HT1080 (cell line): ENCODE measurements around the gene PPT1. TPM values are rescaled to one million over a fixed set of nuclear protein-coding genes. Genes with fewer than 3 reads are reported as not detected.

ENCODE experiments used
- DNase-seq: peaks from one replicate; pipeline ENCODE4 v3.0.0-alpha.2; 2015; ENCODE audit warnings: low read depth
- total RNA-seq: library from RNA; depleted of rRNA; stranded (reverse); fragments of >200 nt; shearing (Covaris generic); gene quantifications from 2 replicates; pipeline ENCODE4 v1.2.3, GENCODE V29; 2014

PPT1 gene
- total RNA-seq, 1 experiment from 2014 or later: 89.1 TPM

DNA sequence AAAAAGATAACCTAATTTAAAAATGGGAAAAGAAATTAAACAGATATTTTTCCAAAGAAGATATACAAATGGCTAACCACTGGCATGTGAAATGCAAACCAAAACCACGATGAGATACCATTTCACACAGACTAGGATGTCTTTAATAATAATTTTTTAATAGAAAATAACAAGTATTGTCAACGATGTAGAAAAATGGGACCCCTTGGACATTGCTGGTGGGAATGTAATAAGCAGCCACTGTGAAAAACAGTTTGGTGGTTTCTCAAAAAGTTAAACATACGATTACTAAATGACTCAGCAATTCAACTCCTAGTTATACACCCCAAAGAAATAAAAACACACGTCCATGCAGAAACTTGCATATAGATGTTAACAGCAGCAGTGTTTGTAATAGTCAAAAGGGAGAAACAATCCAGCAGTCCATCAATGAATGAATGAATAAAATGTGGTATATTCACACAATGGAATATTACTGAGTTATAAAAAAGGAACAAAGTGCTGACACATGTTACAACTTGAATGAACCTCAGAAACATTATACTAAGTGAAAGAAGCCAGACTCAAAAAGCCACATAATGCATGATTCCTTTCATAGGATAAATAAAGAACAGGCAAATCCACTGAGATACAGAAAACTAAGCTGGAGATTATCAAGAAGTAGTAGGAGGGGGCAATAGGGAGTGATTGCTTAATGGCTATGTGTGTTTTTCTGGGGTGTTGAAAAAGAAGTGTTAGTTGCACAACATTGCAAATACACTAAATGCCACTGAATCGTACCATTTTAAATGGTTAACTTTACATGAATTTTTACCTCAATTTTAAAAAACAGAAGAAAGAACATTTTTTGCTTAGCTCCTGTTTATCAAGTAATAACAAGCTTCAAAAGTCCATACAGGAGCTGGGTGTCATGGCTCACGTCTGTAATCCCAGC is 4.1 kb downstream of the PPT1 start:
- DNase-seq: no peak

DNA sequence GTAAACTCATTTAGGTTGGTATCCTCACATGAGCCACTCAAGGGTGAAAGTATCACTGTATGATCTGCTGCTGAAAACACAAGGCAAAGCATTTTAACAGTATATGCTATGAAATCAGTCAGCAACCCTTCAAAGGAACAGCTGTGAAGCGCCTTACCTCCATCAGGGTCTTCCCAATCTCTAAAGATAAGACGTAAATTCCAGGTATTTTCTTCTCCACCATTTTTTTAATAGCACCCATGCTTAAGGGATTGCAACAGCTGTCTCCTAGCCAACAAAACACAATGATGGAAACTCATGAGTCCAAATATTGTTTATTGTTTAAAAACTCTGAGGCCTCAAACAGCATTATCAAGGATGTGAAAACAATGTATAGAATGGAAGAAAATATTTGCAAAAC is 4.8 kb downstream of the PPT1 start:
- DNase-seq: no peak

DNA sequence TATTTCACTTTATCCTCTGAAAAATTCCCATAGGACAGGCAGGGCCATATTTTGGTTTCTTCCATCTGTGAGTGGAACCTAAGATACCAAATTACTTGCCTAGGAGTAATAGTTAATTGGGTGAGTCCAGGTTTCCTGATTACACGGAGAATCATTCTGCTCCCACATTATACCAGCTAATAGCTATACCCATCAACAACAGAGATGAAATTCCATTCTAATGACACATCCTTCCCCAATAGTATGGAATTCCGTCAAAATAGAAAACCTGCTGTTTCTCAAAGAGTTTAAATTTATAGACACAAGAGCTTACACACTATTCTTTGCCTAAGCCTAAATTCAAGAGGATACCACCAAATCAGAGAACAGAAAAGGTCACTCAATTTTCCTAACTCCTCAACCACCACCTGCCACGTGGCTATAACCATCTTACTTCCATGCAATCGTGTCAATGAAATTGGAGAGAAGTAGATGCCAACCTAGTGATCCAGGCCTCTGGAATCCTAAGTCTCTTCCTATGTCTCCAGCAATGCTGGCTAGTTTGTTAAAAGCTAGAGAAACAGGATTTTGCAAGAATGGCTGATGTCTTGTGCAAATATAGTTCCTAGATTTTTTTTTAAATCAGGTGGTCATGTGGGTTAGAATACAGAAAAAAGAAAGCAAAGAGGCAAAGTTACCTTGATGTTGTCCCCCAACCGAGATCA is 6.2 kb downstream of the PPT1 start:
- peak; percentile 15 for DNase-seq

DNA sequence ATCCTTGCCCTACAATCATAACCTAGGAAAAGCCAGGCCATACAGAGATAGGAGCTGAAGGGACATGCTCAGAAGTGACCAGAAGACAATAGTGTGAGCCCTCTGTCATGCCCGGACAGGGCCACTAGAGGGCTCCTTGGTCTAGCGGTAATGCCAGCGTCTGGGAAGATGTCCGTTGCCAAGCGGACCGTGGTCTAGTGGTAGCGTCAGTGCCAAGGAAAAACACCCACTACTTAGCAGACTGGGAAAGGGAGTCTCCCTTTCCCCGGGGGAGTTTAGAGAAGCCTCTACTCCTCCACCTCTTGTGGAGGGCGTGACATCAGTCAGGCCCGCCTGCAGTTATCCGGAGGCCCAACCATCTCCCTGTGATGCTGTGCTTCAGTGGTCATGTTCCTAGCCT is 12.3 kb downstream of the PPT1 start:
- DNase-seq: peak; percentile 65

DNA sequence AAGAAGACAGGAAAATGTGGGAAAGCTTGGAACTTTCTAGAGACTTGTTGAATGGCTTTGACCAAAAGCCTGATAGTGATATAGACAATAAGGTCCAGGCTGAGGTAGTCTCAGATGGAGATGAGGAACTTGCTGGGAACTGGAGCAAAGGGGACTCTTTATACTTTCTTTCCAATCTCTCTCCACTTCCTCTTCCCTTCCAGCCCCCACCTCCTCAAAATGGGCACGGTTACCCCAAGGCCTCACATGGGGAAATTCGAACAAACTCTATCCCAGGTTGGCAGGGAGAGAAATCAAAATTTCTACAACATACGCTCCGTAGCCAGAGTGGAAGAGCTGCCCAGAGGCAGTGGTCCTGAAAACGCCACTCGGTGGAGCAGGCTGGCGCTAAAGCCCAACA is 15.2 kb downstream of the PPT1 start:
- DNase-seq: no peak

DNA sequence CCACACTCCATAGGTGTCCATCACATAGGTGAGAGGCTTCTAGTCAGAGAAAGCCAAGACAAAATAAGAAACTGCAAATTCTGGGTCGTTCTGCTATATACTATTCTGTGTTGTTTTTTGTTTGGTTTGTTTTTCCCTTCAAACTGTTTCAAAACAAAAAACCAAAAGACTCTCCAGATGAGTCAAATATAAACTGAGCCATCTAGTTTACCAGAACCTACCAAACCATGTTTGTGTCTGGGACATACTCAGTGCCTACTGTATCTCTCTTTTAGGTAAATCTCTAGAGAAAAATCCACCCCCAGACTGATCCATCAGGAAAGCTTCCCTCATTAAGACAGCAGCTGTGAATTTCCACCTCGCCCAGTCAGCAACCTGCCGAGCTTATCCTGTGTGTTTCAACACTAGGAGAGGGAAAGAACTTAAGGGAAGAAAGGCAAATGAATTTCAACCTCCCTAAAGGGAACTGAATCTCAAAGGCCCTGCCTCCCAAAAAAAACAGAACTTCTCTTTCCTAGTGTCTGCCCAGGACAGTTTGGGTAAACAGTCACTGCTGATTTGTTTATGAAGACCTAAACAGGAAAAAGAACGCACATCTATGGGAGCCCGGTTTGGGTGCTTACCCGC is 17.2 kb downstream of the PPT1 start:
- DNase-seq: no peak

DNA sequence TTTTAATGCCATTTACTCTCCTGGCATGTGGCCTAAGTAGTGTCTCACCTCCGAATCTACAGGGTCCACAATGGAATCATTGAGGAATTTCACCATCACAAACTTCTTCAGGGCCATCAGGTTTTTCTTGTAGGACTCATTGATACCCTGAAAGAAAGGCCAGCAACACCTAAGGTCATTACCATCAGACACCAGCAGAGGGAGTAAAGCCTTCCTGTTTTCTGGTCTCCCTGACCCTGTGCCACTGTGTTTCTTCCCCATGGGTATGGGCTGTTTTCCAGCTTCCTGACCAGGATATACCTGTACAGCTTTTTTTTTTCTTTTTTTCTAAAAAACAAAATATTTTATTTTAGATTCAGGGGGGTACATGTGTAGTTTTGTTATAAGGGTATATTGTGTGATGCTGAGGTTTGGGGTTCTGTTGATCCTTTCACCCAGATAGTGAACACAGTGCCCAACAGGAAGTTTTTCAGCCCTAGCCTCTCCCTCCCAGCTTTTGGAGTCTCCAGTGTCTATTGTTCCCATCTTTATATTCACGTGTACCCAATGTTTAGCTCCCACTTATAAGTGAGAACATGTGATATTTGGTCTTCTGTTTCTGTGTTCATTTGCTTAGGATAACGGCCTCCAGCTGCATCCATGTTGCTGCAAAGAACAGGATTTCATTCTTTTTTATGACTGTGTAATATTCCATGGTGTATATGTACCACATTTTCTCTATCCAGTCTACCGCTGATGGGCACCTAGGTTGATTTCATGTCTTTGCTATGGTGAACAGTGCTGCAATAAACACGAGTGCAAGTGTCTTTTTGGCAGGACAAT is 18.3 kb downstream of the PPT1 start:
- DNase-seq: peak; percentile 66

DNA sequence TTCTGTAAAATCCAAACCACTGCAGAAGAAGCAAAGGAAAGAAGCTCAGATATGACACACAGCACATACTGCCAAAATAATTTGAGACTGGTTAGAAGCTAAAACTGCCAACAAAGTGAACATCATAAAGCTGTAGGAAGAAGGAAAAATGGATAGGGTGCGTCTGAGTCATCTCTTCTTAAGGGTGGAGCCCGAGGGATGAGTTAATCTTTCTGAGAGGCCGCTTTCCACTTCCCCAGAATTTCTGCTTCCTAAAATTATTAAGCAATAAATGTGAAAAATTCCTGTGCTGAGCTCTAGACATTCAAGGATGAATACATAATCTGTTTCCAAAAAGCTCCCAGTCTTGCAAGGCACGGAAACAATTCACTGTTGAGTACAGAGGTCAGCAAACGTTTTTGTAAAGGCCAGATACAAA is 20.1 kb downstream of the PPT1 start:
- peak; percentile 72 for DNase-seq

DNA sequence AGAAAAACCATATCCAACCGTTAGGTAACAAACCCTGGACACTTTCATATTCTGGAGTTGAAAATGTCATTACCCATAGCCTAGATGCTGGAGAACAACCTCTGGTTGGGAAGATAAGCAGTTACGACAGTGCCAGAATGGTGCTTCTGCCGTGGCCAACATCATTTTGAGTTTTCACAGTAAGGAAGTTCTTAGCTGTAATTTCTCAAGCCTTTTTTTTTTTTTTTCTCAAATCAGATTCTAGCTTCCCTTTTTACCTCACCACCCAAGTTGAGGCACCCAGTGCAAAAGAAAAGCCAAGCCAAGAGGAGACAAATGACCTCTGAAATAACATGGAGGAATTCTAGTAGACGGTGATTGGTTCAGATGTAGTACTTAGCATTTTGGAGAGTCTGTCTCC is 21.8 kb downstream of the PPT1 start:
- no peak for DNase-seq

DNA sequence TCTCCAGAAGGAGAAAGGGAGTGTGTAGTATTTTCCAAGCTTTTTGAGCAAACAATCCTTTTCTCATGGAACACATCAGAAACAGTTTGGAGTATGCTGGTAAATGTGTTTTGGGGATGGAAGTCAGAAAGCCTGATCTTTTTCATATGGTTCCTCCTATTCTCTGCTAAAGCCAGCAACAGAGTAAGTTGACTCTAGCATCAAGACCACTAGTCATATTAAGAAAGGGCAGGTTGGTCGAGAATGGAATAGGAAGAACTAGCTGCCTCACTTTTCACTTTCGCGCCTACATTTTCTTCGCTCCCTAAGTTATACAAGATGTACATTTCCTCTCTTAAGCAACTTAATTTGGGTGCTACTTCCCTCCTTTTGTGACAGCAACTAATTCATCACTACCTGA is 24.0 kb downstream of the PPT1 start:
- DNase-seq: no peak

DNA sequence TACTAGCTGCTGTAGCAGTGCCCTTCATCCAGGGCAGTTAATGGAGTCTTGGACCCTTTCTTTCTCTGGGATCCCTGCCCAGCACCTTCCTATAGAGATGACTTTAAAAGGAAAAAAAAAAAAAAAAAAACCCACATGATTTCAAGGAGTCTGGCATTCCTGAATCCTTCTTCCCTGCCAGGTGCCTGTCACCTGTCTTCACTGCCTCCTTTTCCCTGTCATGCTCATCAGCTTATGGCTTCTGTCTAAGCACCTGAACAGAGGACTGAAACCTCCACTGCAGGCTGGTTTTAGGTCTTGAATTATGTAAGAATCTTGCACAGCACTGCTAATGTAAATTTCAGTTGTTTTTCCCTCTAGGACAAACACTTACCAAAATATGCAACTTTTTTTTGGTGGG is 24.9 kb downstream of the PPT1 start:
- no peak for DNase-seq

DNA sequence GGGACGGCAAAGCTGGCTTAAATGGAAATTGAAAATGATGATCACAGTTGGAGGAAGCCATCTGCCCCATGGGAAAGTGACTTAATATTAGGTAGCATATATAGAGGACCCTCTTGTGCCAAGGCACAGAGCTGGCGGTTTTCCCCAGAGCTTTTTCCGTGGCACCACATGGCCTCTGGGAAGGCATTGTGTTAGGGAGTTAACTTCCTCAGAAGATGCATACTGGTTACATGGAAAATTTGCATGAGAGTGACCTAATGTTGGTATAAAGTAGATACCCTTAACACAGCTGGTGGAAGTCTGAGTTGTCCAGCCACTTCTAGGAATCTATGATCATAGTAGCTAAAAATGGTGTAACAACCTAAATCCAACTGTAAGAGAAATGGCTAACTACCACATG is 29.2 kb downstream of the PPT1 start:
- no peak for DNase-seq

DNA sequence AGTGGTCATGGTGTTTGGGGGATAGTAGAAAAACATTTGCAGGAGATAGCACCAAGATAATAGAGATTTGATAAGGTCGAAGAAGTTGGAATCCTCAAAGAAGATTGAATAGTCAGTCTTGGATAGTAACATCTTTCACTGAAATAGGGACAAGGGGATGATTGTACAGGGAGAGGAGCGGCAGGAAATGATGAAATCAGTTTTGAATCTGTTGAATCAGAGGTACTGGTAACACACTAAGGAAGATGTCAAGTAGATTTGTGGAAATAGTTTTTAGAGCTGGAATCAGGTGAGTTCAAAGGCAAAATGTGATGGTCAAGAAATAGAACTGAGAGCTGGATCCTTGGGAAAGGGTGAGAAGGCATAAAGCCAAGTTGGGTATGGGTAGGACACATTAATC is 30.0 kb downstream of the PPT1 start:
- peak; percentile 70 for DNase-seq

DNA sequence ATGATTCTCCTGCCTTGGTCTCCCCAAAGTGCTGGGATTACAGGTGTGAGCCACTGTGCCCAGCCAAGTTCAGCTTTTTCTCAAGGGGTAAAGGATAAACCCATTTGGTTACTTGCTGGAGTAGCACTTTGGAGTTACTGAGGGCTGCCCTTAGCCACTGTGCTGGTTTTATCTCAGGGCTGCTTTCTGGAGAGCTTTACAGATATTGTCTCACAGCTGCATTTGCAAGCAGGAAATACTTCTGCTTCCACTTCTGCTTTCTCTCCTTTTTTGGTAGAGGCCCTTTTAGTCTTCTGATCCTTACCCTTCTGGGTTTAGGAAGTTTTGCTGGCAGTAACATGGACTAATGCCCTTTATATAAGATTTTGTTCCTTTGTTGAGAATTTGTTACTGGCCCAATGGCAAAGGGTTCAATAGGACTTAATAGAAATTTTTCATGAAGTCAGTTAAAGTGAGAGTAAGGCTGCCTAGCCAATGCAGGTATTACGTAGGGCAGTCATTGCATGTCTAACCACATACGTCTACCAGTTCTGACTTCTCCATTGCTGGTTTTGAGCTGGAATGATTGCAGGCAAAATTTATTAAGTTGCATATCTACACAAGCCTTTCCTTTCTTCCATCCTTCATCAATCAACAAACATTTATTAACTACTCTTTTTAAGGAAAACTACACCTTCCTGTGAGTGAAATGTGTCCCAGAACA is 32.1 kb downstream of the PPT1 start:
- DNase-seq: no peak

DNA sequence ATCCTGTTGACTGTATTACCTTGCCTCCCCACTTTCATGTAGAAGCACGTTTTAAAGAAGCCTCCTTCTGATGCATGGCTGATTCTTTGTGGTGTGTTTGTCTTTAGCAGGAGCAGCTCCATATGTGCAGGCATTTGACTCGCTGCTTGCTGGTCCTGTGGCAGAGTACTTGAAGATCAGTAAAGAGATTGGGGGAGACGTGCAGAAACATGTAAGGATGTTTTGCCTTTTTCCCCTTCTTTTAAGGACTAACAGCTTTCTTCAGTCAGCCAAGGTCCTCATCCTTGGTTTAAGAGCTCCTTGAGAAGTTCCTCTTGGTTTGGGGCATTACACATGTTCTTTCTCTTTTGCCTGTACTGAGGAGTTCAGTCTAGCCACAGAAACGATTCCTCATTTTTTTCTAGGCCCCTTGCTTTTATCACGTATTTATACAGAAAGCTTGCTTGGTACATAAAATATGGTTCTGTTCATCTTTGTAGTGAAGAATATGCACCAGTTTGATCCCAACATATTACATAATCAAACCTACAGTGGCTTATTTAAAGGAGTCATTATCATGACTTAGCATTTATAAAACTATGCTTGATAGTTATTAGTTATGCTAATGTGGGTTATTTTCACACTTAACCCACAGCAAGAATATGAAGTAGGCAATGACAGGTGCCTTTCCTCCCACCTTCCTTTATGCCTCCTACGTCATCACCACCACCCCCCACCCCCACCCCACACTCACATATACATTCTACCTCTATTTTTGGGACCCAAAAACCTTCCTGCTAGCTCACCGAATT is 36.9 kb downstream of the PPT1 start:
- no peak for DNase-seq

DNA sequence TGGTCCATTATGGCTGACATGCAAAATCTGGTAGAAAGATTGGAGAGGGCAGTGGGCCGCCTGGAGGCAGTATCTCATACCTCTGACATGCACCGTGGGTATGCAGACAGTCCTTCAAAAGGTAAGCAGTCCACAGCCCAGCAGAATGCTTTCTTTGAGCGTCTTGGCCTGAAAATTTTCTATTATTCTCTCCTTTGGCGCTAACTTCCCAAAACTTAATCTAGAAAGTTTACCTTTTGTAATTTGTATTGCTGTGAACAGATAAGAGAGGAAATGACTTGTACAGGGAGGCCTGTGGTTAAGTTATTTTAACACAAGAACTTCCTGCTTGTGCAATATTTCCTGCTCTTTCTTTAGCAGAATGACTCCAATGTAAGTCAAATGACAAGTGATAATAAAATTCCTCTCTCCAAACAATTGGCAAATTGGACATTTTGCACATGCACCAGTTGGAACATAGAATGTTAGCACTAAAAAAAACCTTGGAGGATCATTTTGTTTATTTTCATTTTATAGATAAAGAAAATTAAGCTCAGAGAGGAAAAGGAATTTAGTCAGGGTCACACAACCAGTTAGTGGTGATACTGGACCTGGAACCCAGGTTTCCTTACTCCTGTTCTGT is 37.6 kb downstream of the PPT1 start:
- DNase-seq: peak; percentile 84

DNA sequence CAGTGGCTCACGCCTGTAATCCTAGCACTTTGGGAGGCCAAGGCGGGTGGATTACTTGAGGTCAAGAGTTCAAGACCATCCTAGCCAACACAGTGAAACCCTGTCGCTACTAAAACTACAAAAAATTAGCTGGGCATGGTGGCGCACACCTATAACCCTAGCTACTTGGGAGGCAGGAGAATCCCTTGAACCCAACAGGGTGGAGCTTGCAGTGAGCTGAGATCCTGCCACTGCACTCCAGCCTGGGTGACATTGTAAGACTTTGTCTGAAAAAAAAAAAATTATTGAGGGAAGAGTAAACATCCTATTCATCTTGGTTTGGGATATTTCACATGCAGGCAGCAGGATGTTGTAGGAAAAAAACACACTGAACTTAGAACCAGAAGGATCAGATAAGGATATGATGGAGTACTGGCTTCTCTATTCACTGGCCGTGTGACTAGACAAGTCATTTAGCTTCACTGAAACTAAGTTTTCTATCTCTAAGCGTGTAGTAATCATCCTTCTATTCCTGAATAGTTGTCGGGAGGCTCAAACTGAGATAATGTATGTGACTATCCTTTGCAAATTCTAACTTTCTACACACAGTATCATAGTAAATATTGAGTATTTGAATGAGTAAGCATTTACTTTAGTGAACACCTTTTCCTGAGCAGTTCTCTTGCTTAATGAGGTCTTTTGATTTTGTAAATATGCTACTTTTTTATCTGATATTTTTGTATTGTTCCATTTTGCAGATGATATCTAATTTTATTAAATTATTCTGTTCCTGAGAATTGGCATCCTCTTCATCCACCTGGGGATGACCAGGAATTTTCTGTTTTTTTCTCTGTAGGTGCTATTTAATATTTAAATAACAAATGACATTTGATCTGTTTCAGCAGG is 38.4 kb downstream of the PPT1 start:
- no peak for DNase-seq

DNA sequence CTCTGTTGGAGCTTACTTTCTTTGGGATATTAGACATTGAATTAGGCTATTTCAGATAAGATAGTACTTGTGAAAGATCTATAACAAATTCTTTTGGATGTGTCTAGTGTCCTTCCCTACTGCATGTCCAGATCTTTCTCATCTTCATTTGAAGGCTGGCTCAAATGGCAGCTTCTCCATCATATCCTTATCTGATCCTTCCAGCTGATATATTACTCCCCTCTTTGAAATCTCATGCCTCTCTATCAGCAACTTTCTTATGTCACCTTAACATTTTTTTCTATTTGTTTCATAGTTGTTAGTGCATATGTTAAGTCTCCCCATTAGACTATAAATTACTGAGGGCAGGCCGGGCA is 39.0 kb downstream of the PPT1 start:
- DNase-seq: no peak
